Tibial nerve (tissue), 3 donors: ENCODE data around the gene GPR108.

Experiments
- POLR2A ChIP-seq, 2 donors: fragments of 450-650 bp; IDR thresholded peaks; one replicate each; pipeline ENCODE4 v1.6.1; 2017; ENCODE audit warnings: antibody characterized with exemption in 2 of 2, mild to moderate bottlenecking in 2 of 2, moderate library complexity in 2 of 2
- TF ChIP-seq, protein P1 (sequence below), 5 experiments: fragments of 200-600 bp in 3 of 5; fragments of 450-650 bp in 2 of 5; sonication (generic) in 3 of 5; IDR thresholded peaks; one replicate each; pipeline ENCODE4 v1.5.1; 2016 to 2019; ENCODE audit warnings: antibody characterized with exemption in 5 of 5, mild to moderate bottlenecking in 3 of 5, moderate library complexity in 2 of 5

DNA sequence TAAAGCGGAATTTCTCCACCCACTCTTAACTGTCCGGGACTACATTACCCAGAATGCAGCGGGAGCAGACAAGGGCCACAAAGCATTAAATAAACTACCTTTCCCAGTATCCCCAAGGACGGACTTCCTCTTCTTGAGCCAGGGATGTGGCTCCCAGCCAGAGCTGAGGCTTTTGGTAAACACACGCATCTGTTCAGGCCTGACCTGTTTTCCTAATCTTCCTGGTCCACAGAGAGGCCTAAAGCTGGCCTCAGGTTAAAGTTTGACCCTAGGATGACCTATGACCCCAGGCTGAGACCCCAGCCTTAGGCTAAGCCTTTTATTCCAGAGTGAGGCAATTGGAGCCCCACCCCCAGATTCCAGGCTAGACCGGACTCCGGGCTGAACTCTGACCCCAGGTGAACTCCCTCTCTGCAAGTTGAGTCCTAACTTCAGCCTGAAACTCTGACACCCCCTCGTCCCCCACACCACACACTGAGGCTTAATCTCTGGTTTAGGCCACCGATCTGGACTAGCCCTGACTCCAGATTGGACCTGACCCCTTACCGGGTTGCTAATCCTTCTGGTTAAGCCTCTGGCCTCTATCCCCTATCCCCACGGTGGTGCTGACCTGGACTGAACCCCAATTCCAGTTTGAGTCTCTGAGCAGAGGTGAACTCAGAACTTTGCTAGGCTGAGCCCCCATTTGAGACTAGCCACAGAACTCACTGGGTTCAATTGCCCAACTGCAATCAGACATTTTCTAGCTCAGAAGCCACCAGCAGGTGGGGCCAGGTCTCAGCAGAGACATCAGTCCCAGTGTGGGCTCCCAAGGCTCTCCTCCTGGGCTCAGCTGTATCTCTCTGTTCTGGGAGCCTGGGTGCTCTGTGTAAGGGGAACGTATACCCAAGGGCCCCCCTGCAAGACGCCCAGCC lies 750 bp upstream of the GPR108 start:
- TF ChIP-seq, protein P1, sequence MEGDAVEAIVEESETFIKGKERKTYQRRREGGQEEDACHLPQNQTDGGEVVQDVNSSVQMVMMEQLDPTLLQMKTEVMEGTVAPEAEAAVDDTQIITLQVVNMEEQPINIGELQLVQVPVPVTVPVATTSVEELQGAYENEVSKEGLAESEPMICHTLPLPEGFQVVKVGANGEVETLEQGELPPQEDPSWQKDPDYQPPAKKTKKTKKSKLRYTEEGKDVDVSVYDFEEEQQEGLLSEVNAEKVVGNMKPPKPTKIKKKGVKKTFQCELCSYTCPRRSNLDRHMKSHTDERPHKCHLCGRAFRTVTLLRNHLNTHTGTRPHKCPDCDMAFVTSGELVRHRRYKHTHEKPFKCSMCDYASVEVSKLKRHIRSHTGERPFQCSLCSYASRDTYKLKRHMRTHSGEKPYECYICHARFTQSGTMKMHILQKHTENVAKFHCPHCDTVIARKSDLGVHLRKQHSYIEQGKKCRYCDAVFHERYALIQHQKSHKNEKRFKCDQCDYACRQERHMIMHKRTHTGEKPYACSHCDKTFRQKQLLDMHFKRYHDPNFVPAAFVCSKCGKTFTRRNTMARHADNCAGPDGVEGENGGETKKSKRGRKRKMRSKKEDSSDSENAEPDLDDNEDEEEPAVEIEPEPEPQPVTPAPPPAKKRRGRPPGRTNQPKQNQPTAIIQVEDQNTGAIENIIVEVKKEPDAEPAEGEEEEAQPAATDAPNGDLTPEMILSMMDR (IDR thresholded peaks at IDR 0.05): peak; percentile 59 to 81 (median 65)
- no peak for TF ChIP-seq POLR2A (IDR thresholded peaks at IDR 0.05)
